ENCODE results near the gene ZBTB9.

- no peak for TF ChIP-seq POLR2A (IDR thresholded peaks at IDR 0.05)
- TF ChIP-seq CTCF (IDR thresholded peaks at IDR 0.05), result no peak
These were observed 22.4 kb upstream of the ZBTB9 start for GRCh38 chr6:33431880-33432541.

All from vagina (tissue), 2 donors.